GM11168 (cell line): Measurements from ENCODE around the gene KLHL18.
"Not testable (repeated sequence)": the region's sequence is repeated elsewhere in the genome, so short reads cannot be mapped to it uniquely, and the experiment has no call there.

Experiments
- in situ Hi-C: fragments of 300-500 bp; cut with MboI; formaldehyde crosslinking; loops from one replicate; pipeline ENCODE4 v1.12.0; 2022; ENCODE audit warnings: low sequenced_read_pairs; ENCODE audit not compliant: unreplicated experiment

Gene KLHL18

GRCh38 chr3:47282424-47283192, at the start of gene KLHL18, which contains the start of gene KIF9:
KLHL18 (plus strand) TSS chr3:47282944; CDS start chr3:47282966, 22 bp downstream.
KIF9 (minus strand) TSS chr3:47282799; CDS start chr3:47277374, 5,425 bp downstream.
- in situ Hi-C loops = no loop called here

- in situ Hi-C loops = no loop called here
Measured at GRCh38 chr3:47238017-47238416, 44.7 kb upstream of the KLHL18 start.

GRCh38 chr3:47239929-47240328, 42.8 kb upstream of the KLHL18 start:
- in situ Hi-C loops = no loop called here

- in situ Hi-C loops = no loop called here
Measured at GRCh38 chr3:47243419-47244147, 39.2 kb upstream of the KLHL18 start.

- in situ Hi-C loops = no loop called here
Measured at GRCh38 chr3:47244531-47245100, 38.1 kb upstream of the KLHL18 start.

GRCh38 chr3:47245271-47245670, 37.5 kb upstream of the KLHL18 start:
- in situ Hi-C loops = no loop called here

- in situ Hi-C loops = no loop called here
Measured at GRCh38 chr3:47247131-47248064, 35.3 kb upstream of the KLHL18 start.

GRCh38 chr3:47250309-47251060, 32.3 kb upstream of the KLHL18 start:
- in situ Hi-C loops = no loop called here

- in situ Hi-C loops = not testable (repeated sequence)
Measured at GRCh38 chr3:47251085-47251484, 31.7 kb upstream of the KLHL18 start.

- in situ Hi-C loops = no loop called here
Measured at GRCh38 chr3:47251689-47252088, 31.1 kb upstream of the KLHL18 start.

- in situ Hi-C loops = not testable (repeated sequence)
Measured at GRCh38 chr3:47256331-47256730, 26.4 kb upstream of the KLHL18 start.

- in situ Hi-C loops = no loop called here
Measured at GRCh38 chr3:47259114-47259513, 23.6 kb upstream of the KLHL18 start.

- in situ Hi-C loops = no loop called here
Measured at GRCh38 chr3:47260605-47261004, 22.1 kb upstream of the KLHL18 start.

GRCh38 chr3:47261301-47261700, 21.4 kb upstream of the KLHL18 start:
- in situ Hi-C loops = no loop called here

- in situ Hi-C loops = no loop called here
Measured at GRCh38 chr3:47265008-47265407, 17.7 kb upstream of the KLHL18 start.

GRCh38 chr3:47265725-47266428, 16.9 kb upstream of the KLHL18 start:
- in situ Hi-C loops = no loop called here

GRCh38 chr3:47266709-47267489, 15.8 kb upstream of the KLHL18 start:
- in situ Hi-C loops = no loop called here

GRCh38 chr3:47267490-47267824, 15.3 kb upstream of the KLHL18 start:
- in situ Hi-C loops = no loop called here
